Lower lobe of right lung (tissue), 2 donors: ENCODE data around the gene LRP2. TPM values are rescaled to one million over a fixed set of nuclear protein-coding genes. Genes with fewer than 3 reads are reported as not detected.
"Not testable (repeated sequence)": the region's sequence is repeated elsewhere in the genome, so short reads cannot be mapped to it uniquely, and the experiment has no call there.

Experiments
- ATAC-seq, 2 donors: fragments of 200-7000 bp; cut with Tn5 transposase; one replicate each; pipeline ENCODE4 v1.9.1; 2020 to 2022; ENCODE audit warnings: mild to moderate bottlenecking in 2 of 2, moderate library complexity in 2 of 2
- DNase-seq: peaks from one replicate; pipeline ENCODE4 v3.0.0-alpha.2; 2020
- H3K27ac ChIP-seq: fragments of 200-600 bp; one replicate; pipeline ENCODE4 v1.8.0; 2022
- H3K27me3 ChIP-seq: fragments of 200-600 bp; one replicate; pipeline ENCODE4 v1.8.0; 2022; ENCODE audit warnings: low read depth
- H3K36me3 ChIP-seq: fragments of 200-600 bp; one replicate; pipeline ENCODE4 v1.8.0; 2022; ENCODE audit warnings: mild to moderate bottlenecking
- H3K4me1 ChIP-seq: fragments of 200-600 bp; one replicate; pipeline ENCODE4 v1.8.0; 2022
- H3K4me3 ChIP-seq: fragments of 200-600 bp; one replicate; pipeline ENCODE4 v1.8.0; 2022; ENCODE audit warnings: mild to moderate bottlenecking
- H3K9me3 ChIP-seq: fragments of 200-600 bp; one replicate; pipeline ENCODE4 v1.8.0; 2022
- CTCF ChIP-seq: fragments of 200-600 bp; IDR thresholded peaks from one replicate; pipeline ENCODE4 v1.8.0; 2022; ENCODE audit warnings: antibody characterized with exemption, mild to moderate bottlenecking
- intact Hi-C: fragments of 100-400 bp; cut with DNase I; formaldehyde crosslinking; loops from one replicate; pipeline ENCODE4 v1.11.0; 2022
- total RNA-seq: library from RNA; stranded (reverse); fragmentation: NEBNext Ultra II Directional; extraction: Animal tissue kit (Norgen Biotek cat#: 25700); gene quantifications from one replicate; pipeline ENCODE4 v1.2.1, GENCODE V29; 2021
- donor health status: DM: no; HTN: yes; CAD: no; lungs with severe emphysema.

LRP2 gene
- total RNA-seq, 1 donor from 2014 or later, result 47.8 TPM

GRCh38 chr2:169280502-169280901, 81.8 kb downstream of the LRP2 start:
- Histone ChIP-seq H3K27ac (no peak overlapping the region), H3K27me3 (no peaks in the 10 kb centered on the region), H3K4me3 (no peak overlapping the region), H3K36me3 (peaks cover under 1% of the 10 kb centered on the region), H3K9me3 (no peaks in the 10 kb centered on the region), H3K4me1 (no peaks in the 10 kb centered on the region)
- TF ChIP-seq CTCF, result no peak
- intact Hi-C loops, result no loop called here
- DNase-seq (no peak), ATAC-seq (no peak)

GRCh38 chr2:169275696-169276444, 86.5 kb downstream of the LRP2 start:
- TF ChIP-seq CTCF, result peak; percentile 26
- no peaks in the 10 kb centered on the region for H3K27me3 ChIP-seq
- H3K36me3 ChIP-seq, result no peaks in the 10 kb centered on the region
- H3K4me1 ChIP-seq, result no peaks in the 10 kb centered on the region
- ATAC-seq (no peak), DNase-seq (no peak)
- intact Hi-C loops, result no loop called here
- H3K27ac ChIP-seq, result no peak overlapping the region
- no peak overlapping the region for H3K4me3 ChIP-seq
- no peaks in the 10 kb centered on the region for H3K9me3 ChIP-seq

GRCh38 chr2:169272010-169272409, 90.3 kb downstream of the LRP2 start:
- Histone ChIP-seq H3K4me3 (no peak overlapping the region), H3K4me1 (no peaks in the 10 kb centered on the region), H3K9me3 (no peaks in the 10 kb centered on the region), H3K36me3 (no peaks in the 10 kb centered on the region), H3K27me3 (no peaks in the 10 kb centered on the region), H3K27ac (no peak overlapping the region)
- DNase-seq, result no peak
- intact Hi-C loops, result no loop called here
- TF ChIP-seq CTCF, result no peak
- no peak for ATAC-seq

- intact Hi-C loops, H3K4me1 ChIP-seq, H3K9me3 ChIP-seq, H3K4me3 ChIP-seq, H3K36me3 ChIP-seq, ATAC-seq, H3K27ac ChIP-seq, H3K27me3 ChIP-seq, DNase-seq: not testable (repeated sequence)
Measured at GRCh38 chr2:169270574-169270973, 91.8 kb downstream of the LRP2 start.

GRCh38 chr2:169265591-169265990, 96.7 kb downstream of the LRP2 start:
- Histone ChIP-seq H3K4me1 (peaks cover 4% of the 10 kb centered on the region), H3K27me3 (no peaks in the 10 kb centered on the region), H3K9me3 (no peaks in the 10 kb centered on the region), H3K27ac (no peak overlapping the region), H3K4me3 (no peak overlapping the region), H3K36me3 (no peaks in the 10 kb centered on the region)
- no peak for TF ChIP-seq CTCF
- ATAC-seq (no peak), DNase-seq (no peak)
- intact Hi-C loops, result no loop called here

- no peaks in the 10 kb centered on the region for H3K9me3 ChIP-seq
- intact Hi-C loops, result no loop called here
- no peaks in the 10 kb centered on the region for H3K36me3 ChIP-seq
- no peaks in the 10 kb centered on the region for H3K4me1 ChIP-seq
- no peaks in the 10 kb centered on the region for H3K27me3 ChIP-seq
- TF ChIP-seq CTCF, result no peak
- H3K4me3 ChIP-seq, result no peak overlapping the region
- ATAC-seq, result no peak
- H3K27ac ChIP-seq, result no peak overlapping the region
- DNase-seq, result no peak
Measured at GRCh38 chr2:169260846-169261642, 101.3 kb downstream of the LRP2 start.
